HepG2 (cell line): ENCODE measurements around the gene TSEN34. TPM values are rescaled to one million over a fixed set of nuclear protein-coding genes. Genes with fewer than 3 reads are reported as not detected.
A peak's percentile ranks its signal among the peaks of the same experiment; 100 is the strongest.

Experiments
- CBX5 ChIP-seq: sonication (generic); formaldehyde crosslinking; IDR thresholded peaks from 2 replicates; pipeline ENCODE4 v1.4.0; 2020; ENCODE audit warnings: missing genetic modification reagents, borderline replicate concordance
- MIER2 ChIP-seq: IDR thresholded peaks from 2 replicates; pipeline ENCODE4 v1.6.1; 2016; ENCODE audit warnings: missing biosample characterization, missing genetic modification reagents
- SMARCE1 ChIP-seq: fragments of 450-650 bp; IDR thresholded peaks from 2 replicates; pipeline ENCODE4 v1.6.1; 2017; ENCODE audit warnings: borderline replicate concordance
- SOX5 ChIP-seq: IDR thresholded peaks from 2 replicates; pipeline ENCODE4 v1.6.1; 2016; ENCODE audit warnings: borderline replicate concordance
- SRY ChIP-seq: sonication (generic); formaldehyde crosslinking; IDR thresholded peaks from 2 replicates; pipeline ENCODE4 v1.8.0; 2022; ENCODE audit warnings: mild to moderate bottlenecking, missing genetic modification reagents
- STAG1 ChIP-seq: sonication (generic); formaldehyde crosslinking; IDR thresholded peaks from 2 replicates; pipeline ENCODE4 v1.4.0; 2020; ENCODE audit warnings: missing genetic modification reagents
- ZC3H13 ChIP-seq: sonication (generic); formaldehyde crosslinking; IDR thresholded peaks from 2 replicates; pipeline ENCODE4 v1.8.1; 2023; ENCODE audit warnings: mild to moderate bottlenecking, missing genetic modification reagents, moderate library complexity
- ZFP1 ChIP-seq: IDR thresholded peaks from 2 replicates; pipeline ENCODE4 v1.6.1; 2016
- ZFP41 ChIP-seq: sonication (generic); formaldehyde crosslinking; IDR thresholded peaks from 2 replicates; pipeline ENCODE4 v1.4.0; 2020; ENCODE audit warnings: mild to moderate bottlenecking, missing genetic modification reagents, borderline replicate concordance
- ZNF430 ChIP-seq: sonication (generic); formaldehyde crosslinking; IDR thresholded peaks from 2 replicates; pipeline ENCODE4 v1.9.0; 2021; ENCODE audit warnings: mild to moderate bottlenecking, missing genetic modification reagents
- ZZZ3 ChIP-seq: sonication (generic); formaldehyde crosslinking; IDR thresholded peaks from 2 replicates; pipeline ENCODE4 v1.4.0; 2020; ENCODE audit warnings: missing genetic modification reagents, mild to moderate bottlenecking, borderline replicate concordance
- polyA plus RNA-seq, 8 experiments: library from polyadenylated mRNA; depleted of rRNA in 3 of 8; stranded (reverse) in 7 of 8; unstranded in 1 of 8; fragments of >200 nt; fragmentation: Illumina TruSeq in 4 of 8; extraction: Trizol in 4 of 8; gene quantifications; 2 replicates each; pipeline versions ENCODE4 v1.2.1 to v1.2.3, GENCODE V29; 2011 to 2016; ENCODE audit warnings: low read depth in 4 of 8, missing spikeins in 1 of 8, mixed read lengths in 1 of 8; ENCODE audit not compliant: insufficient read depth in 1 of 8
- total RNA-seq, 5 experiments: library from RNA; depleted of rRNA; stranded (reverse); fragments of >200 nt; fragmentation: Illumina TruSeq; extraction: Trizol; gene quantifications; 2 replicates each; pipeline ENCODE4 v1.2.3, GENCODE V29; 2016; ENCODE audit warnings: low read depth in 1 of 5
- TF ChIP-seq, protein P1 (sequence below): sonication (generic); formaldehyde crosslinking; IDR thresholded peaks from 2 replicates; pipeline ENCODE4 v1.9.0; 2021; ENCODE audit warnings: mild to moderate bottlenecking, missing genetic modification reagents
- TF ChIP-seq, protein P2 (sequence below): sonication (generic); formaldehyde crosslinking; IDR thresholded peaks from 2 replicates; pipeline ENCODE4 v1.9.0; 2021; ENCODE audit warnings: missing genetic modification reagents, borderline replicate concordance
- TF ChIP-seq, protein P3 (sequence below): sonication (generic); formaldehyde crosslinking; IDR thresholded peaks from 2 replicates; pipeline ENCODE4 v1.4.0; 2020; ENCODE audit warnings: missing genetic modification reagents
- TF ChIP-seq, protein P4 (sequence below): sonication (generic); formaldehyde crosslinking; IDR thresholded peaks from 2 replicates; pipeline ENCODE4 v1.8.1; 2023; ENCODE audit warnings: mild to moderate bottlenecking, inconsistent platforms, moderate library complexity, missing genetic modification reagents, borderline replicate concordance
- TF ChIP-seq, protein P5 (sequence below): sonication (generic); formaldehyde crosslinking; conservative IDR thresholded peaks from 2 replicates; pipeline ENCODE4 v1.4.0; 2020; ENCODE audit warnings: missing genetic modification reagents

Gene TSEN34
- total and polyA plus RNA-seq, 2 of the 13 experiments (the other 11 are each of a cell fraction or from before 2014, with no cell fraction given): 55.1 to 65.4 TPM

DNA sequence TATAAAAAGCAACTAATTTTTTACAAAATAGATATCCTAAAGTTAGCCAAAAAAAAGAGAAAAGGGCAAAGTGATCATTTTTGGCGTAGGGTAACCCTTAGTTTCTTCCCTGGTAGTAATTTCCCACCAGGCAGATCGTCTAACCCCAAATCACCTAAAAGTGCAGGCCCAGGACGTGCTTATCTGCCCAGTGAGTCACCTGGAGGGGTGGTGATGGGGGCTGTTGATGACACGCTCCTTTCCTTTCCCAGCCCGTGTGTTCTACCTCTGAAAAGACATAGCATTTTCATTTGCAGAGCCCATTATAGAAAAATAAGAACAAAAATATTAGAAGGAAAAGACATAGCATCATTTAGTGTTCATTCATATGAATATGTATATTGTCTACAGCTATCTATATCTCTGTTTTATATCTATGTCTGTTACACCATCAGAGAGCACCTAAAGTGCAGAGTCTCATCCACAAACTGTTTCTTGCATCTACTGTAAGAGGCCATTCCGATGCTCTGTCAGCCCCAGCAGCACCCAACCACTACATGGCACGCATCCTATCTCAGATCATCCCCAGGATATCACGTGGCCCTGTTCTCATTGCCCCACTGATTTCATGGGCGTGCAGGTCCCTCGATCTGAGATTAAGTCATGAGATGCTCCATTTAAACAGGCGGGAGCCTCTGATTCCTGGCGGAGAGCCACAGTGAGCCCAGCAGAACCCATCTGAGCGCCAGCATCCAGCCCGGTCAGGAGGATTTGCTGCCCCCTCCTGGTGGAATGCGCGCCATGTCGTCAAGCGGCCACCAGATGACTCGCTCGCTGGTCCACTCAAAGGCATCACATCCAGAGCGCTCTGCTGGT is 40.2 kb downstream of the TSEN34 start (continued):
- TF ChIP-seq, protein P1, sequence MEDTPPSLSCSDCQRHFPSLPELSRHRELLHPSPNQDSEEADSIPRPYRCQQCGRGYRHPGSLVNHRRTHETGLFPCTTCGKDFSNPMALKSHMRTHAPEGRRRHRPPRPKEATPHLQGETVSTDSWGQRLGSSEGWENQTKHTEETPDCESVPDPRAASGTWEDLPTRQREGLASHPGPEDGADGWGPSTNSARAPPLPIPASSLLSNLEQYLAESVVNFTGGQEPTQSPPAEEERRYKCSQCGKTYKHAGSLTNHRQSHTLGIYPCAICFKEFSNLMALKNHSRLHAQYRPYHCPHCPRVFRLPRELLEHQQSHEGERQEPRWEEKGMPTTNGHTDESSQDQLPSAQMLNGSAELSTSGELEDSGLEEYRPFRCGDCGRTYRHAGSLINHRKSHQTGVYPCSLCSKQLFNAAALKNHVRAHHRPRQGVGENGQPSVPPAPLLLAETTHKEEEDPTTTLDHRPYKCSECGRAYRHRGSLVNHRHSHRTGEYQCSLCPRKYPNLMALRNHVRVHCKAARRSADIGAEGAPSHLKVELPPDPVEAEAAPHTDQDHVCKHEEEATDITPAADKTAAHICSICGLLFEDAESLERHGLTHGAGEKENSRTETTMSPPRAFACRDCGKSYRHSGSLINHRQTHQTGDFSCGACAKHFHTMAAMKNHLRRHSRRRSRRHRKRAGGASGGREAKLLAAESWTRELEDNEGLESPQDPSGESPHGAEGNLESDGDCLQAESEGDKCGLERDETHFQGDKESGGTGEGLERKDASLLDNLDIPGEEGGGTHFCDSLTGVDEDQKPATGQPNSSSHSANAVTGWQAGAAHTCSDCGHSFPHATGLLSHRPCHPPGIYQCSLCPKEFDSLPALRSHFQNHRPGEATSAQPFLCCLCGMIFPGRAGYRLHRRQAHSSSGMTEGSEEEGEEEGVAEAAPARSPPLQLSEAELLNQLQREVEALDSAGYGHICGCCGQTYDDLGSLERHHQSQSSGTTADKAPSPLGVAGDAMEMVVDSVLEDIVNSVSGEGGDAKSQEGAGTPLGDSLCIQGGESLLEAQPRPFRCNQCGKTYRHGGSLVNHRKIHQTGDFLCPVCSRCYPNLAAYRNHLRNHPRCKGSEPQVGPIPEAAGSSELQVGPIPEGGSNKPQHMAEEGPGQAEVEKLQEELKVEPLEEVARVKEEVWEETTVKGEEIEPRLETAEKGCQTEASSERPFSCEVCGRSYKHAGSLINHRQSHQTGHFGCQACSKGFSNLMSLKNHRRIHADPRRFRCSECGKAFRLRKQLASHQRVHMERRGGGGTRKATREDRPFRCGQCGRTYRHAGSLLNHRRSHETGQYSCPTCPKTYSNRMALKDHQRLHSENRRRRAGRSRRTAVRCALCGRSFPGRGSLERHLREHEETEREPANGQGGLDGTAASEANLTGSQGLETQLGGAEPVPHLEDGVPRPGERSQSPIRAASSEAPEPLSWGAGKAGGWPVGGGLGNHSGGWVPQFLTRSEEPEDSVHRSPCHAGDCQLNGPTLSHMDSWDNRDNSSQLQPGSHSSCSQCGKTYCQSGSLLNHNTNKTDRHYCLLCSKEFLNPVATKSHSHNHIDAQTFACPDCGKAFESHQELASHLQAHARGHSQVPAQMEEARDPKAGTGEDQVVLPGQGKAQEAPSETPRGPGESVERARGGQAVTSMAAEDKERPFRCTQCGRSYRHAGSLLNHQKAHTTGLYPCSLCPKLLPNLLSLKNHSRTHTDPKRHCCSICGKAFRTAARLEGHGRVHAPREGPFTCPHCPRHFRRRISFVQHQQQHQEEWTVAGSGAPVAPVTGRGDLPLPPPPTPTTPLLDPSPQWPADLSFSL (CRISPR knock-in tag): peak; percentile 29; the same call in 1 of the 2 replicates
- TF ChIP-seq, protein P2, sequence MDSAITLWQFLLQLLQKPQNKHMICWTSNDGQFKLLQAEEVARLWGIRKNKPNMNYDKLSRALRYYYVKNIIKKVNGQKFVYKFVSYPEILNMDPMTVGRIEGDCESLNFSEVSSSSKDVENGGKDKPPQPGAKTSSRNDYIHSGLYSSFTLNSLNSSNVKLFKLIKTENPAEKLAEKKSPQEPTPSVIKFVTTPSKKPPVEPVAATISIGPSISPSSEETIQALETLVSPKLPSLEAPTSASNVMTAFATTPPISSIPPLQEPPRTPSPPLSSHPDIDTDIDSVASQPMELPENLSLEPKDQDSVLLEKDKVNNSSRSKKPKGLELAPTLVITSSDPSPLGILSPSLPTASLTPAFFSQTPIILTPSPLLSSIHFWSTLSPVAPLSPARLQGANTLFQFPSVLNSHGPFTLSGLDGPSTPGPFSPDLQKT: no peak
- TF ChIP-seq, protein P3, sequence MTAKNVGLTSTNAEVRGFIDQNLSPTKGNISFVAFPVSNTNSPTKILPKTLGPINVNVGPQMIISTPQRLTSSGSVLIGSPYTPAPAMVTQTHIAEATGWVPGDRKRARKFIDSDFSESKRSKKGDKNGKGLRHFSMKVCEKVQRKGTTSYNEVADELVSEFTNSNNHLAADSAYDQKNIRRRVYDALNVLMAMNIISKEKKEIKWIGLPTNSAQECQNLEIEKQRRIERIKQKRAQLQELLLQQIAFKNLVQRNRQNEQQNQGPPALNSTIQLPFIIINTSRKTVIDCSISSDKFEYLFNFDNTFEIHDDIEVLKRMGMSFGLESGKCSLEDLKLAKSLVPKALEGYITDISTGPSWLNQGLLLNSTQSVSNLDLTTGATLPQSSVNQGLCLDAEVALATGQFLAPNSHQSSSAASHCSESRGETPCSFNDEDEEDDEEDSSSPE (CRISPR knock-in tag): 0 out of 2 replicates have a peak, but pooled peaks have one; percentile 47
- TF ChIP-seq STAG1 (CRISPR knock-in tag) (peak; percentile 97), ZC3H13 (CRISPR knock-in tag) (0 out of 2 replicates have a peak, but pooled peaks have one; percentile 65), ZNF430 (0 out of 2 replicates have a peak, but pooled peaks have one; percentile 29), SRY (CRISPR knock-in tag) (peak; percentile 35; the same call in 1 of the 2 replicates), ZFP1 (CRISPR knock-in tag) (0 out of 2 replicates have a peak, but pooled peaks have one; percentile 40), SOX5 (CRISPR knock-in tag) (peak; percentile 34; the same call in 1 of the 2 replicates), ZFP41 (CRISPR knock-in tag) (0 out of 2 replicates have a peak, but pooled peaks have one; percentile 27), ZZZ3 (CRISPR knock-in tag) (no peak), CBX5 (CRISPR knock-in tag) (peak; percentile 77; the same call in 1 of the 2 replicates), MIER2 (CRISPR knock-in tag) (peak; percentile 65; the same call in 1 of the 2 replicates), SMARCE1 (no peak)
- TF ChIP-seq, protein P4, sequence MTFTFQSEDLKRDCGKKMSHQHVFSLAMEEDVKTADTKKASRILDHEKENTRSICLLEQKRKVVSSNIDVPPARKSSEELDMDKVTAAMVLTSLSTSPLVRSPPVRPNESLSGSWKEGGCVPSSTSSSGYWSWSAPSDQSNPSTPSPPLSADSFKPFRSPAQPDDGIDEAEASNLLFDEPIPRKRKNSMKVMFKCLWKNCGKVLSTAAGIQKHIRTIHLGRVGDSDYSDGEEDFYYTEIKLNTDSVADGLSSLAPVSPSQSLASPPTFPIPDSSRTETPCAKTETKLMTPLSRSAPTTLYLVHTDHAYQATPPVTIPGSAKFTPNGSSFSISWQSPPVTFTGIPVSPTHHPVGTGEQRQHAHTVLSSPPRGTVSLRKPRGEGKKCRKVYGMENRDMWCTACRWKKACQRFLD (CRISPR knock-in tag): no peak
- TF ChIP-seq, protein P5, sequence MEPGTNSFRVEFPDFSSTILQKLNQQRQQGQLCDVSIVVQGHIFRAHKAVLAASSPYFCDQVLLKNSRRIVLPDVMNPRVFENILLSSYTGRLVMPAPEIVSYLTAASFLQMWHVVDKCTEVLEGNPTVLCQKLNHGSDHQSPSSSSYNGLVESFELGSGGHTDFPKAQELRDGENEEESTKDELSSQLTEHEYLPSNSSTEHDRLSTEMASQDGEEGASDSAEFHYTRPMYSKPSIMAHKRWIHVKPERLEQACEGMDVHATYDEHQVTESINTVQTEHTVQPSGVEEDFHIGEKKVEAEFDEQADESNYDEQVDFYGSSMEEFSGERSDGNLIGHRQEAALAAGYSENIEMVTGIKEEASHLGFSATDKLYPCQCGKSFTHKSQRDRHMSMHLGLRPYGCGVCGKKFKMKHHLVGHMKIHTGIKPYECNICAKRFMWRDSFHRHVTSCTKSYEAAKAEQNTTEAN: no peak
